SK-N-MC (cell line): ENCODE measurements around the gene PTPN14.

Experiments used
- EZH2 ChIP-seq: fragments of 200-600 bp; sonication (generic); IDR thresholded peaks from one replicate; pipeline ENCODE4 v1.6.1; 2017; ENCODE audit warnings: antibody characterized with exemption
- POLR2AphosphoS5 ChIP-seq: IDR thresholded peaks from 2 replicates; pipeline ENCODE4 v1.6.1; 2012; ENCODE audit warnings: mild to moderate bottlenecking, low read depth, low read length, borderline replicate concordance

DNA sequence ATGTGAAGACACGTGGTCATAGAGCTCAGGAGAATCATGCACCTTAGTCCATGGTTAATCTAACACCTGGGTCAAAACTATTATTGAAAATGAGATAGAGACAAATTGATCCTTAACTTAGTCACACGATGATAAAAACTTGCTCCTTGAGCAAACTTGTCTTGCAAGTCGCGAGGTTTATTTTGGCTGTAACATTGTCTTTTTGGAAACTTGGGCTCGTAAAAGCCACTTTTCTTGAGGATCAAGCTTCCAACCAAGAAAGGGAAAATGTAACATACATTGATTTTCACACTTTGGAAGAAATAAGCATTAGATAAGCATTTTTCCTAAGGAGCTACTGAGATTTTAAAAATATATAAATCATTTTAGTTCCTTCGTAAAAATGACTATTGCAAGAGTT, 31.7 kb upstream of the PTPN14 start:
- TF ChIP-seq EZH2 (no peak), POLR2AphosphoS5 (no peak)
